Measurements from ENCODE around the gene FSTL4. TPM values are rescaled to one million over a fixed set of nuclear protein-coding genes. Genes with fewer than 3 reads are reported as not detected.

The FSTL4 gene
- total RNA-seq, 4 donors from 2014 or later = 5.1 to 8.3 (median 6.0) TPM

DNA sequence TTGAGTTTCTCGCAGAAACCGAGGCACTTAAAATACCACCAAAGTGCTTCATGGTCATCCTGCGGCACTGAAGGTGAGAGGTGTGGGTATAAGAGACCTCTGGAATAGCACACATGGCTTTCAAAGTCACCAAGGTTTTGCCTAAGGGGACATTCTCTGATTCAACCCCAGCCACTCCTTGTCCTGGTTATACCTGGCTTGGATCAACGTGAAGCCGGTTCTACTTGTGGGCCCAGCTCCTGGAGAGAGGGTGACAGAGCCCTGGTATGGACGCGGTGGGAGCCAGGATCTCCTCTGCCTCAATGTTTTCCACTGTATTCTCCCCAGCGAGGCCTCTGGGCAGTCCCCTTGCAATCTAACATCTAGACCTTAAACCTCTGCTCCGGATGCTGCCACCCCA lies 132.0 kb downstream of the FSTL4 start:
- TF ChIP-seq, protein P1, sequence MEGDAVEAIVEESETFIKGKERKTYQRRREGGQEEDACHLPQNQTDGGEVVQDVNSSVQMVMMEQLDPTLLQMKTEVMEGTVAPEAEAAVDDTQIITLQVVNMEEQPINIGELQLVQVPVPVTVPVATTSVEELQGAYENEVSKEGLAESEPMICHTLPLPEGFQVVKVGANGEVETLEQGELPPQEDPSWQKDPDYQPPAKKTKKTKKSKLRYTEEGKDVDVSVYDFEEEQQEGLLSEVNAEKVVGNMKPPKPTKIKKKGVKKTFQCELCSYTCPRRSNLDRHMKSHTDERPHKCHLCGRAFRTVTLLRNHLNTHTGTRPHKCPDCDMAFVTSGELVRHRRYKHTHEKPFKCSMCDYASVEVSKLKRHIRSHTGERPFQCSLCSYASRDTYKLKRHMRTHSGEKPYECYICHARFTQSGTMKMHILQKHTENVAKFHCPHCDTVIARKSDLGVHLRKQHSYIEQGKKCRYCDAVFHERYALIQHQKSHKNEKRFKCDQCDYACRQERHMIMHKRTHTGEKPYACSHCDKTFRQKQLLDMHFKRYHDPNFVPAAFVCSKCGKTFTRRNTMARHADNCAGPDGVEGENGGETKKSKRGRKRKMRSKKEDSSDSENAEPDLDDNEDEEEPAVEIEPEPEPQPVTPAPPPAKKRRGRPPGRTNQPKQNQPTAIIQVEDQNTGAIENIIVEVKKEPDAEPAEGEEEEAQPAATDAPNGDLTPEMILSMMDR (IDR thresholded peaks at IDR 0.05) = no peak
- TF ChIP-seq POLR2A (IDR thresholded peaks at IDR 0.05) = no peak
- WGBS, 2 donors = 61 to 79% methylated on average over 9 of the region's 9 CpGs
- no peak overlapping the region for H3K4me3 ChIP-seq (ENCODE audit: low read depth, poor library complexity, severe bottlenecking)
- peak in 1 of 2 donors; percentile 66 for DNase-seq (ENCODE audit: low spot score in 2 of 2)
- intact Hi-C loops (cut with DNase I; ENCODE audit: low total_unique reads) = no loop called here

DNA sequence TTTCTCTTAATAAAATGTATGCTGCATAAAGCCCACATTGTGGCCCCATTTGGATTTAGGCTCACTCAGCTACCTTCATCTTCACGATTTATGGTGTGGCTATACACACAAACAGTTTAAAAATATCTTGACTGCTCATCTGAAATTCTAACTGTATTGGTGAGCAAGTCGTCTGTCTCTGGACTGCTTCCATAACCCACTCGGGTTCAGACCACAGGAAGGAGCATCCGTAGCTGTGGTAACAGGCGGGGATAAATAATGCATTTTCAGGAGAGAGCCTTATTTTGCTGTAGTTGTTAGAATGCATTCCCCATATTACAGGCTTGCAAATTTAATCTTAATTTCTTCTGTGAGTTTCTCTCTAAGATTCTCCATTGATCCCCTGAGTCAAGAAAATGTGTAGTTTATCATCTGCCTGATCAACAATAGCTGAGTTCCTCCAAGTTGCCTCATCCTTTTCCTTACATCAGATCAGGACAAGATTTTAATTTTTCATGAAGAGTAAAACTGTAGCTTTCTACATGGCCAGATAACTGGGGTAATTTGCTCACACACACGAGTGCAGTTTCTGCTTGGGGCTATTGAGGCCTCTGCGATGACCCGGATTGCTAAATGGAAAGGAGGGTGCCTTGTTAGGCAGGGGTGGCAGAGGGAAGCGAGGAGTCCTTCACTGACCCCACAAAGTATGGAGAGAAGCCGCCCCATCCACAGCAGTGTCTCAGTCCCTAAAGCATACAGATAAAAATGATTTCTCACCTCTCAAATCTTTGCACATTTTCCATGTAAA lies 133.9 kb downstream of the FSTL4 start:
- no peak overlapping the region for H3K4me3 ChIP-seq (ENCODE audit: low read depth, poor library complexity, severe bottlenecking)
- no peak for TF ChIP-seq POLR2A (IDR thresholded peaks at IDR 0.05)
- TF ChIP-seq, protein P1 (IDR thresholded peaks at IDR 0.05) = no peak
- WGBS, 2 donors = 71 to 76% methylated on average over 10 of the region's 10 CpGs
- intact Hi-C loops (cut with DNase I; ENCODE audit: low total_unique reads) = no loop called here
- DNase-seq (ENCODE audit: low spot score in 2 of 2) = peak in 1 of 2 donors; percentile 56

DNA sequence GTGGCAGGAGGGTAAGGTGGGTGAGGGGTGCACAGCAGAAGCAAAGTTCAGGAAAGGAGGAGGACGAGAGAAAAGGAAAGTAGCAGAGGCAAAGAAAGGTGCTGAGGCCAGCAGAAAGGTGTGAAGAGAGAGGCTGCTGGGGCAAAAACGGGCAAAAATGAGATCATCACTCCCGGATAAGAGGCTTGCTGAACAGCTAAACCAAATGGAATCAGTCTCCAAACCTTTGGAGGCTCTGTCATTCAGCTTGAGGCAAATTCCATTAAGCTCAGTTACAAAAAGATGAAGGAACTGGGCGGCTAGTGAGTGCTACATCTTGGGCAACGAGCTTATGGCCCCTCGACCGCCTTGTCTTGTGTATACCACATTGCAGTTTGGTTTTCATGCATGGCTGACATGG lies 136.4 kb downstream of the FSTL4 start:
- no peak overlapping the region for H3K4me3 ChIP-seq (ENCODE audit: low read depth, poor library complexity, severe bottlenecking)
- 79 to 81% methylated on average over 7 of the region's 7 CpGs for WGBS, 2 donors
- peak in 1 of 2 donors; percentile 45 for DNase-seq (ENCODE audit: low spot score in 2 of 2)
- TF ChIP-seq, protein P1 (IDR thresholded peaks at IDR 0.05) = no peak
- no peak for TF ChIP-seq POLR2A (IDR thresholded peaks at IDR 0.05)
- intact Hi-C loops (cut with DNase I; ENCODE audit: low total_unique reads) = no loop called here

DNA sequence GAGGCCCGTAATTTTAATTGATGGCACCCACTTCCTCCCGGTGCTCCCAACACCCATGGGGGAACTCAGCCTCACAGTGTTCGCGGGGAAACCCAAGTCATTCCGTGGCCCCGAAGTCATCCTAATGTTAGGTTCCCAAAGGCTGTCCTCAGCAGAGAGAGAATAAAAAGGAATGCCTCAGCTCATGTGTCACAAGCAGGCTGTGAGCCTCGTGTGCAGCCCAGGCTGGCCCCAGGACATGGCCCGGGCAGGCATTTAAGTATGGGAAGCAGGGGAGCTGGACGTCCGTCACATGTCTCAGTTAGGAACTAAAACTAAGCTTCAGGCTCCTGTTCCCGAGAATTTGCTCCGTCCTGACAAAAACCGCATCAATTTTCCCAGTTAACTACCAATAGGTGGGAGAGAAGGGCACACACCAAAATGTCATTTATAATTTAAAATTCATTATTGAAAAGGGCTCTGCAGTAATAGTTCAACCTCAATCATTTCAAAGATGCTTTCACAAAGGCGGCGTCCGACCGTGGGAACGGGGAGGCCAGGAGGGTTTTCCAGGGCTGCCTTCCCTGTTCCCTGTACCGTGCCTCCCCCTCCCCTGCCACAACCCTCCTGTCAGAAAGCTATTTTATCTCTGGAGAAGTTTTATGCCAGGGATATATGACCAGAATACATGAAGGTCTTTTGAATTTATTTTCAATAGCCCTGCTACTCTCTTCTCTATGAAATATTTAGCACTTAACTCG lies 137.3 kb downstream of the FSTL4 start:
- intact Hi-C loops (cut with DNase I; ENCODE audit: low total_unique reads) = no loop called here
- peak in 1 of 2 donors; percentile 73 for DNase-seq (ENCODE audit: low spot score in 2 of 2)
- no peak overlapping the region for H3K4me3 ChIP-seq (ENCODE audit: low read depth, poor library complexity, severe bottlenecking)
- WGBS, 2 donors = 70 to 73% methylated on average over 20 of the region's 20 CpGs
- TF ChIP-seq POLR2A (IDR thresholded peaks at IDR 0.05) = no peak
- TF ChIP-seq, protein P1 (IDR thresholded peaks at IDR 0.05) = no peak

DNA sequence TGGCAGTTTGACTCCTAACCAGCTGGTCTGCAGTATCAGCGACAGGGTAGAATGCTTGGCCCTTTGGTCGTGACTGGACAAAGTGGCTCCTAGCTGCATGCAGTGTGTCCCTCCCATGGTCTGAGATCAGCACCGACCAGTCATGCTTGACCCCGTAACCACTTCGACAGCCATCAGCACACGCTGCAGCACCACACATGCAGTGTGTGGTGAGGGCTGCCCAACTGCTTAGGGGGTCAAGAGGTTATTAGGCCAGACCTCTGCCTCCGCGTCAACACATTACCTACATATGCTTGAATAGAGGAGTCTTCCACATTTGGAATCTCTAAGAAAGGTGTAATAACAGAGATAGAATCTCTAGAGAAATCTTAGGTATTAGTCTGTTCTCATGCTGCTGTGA lies 139.1 kb downstream of the FSTL4 start:
- peak in 1 of 2 donors; percentile 21 for DNase-seq (ENCODE audit: low spot score in 2 of 2)
- WGBS, 2 donors = 75 to 79% methylated on average over 7 of the region's 8 CpGs
- H3K4me3 ChIP-seq (ENCODE audit: low read depth, poor library complexity, severe bottlenecking) = no peak overlapping the region
- intact Hi-C loops (cut with DNase I; ENCODE audit: low total_unique reads) = no loop called here
- TF ChIP-seq, protein P1 (IDR thresholded peaks at IDR 0.05) = no peak
- TF ChIP-seq POLR2A (IDR thresholded peaks at IDR 0.05) = no peak

Measured in lower leg skin (tissue), 4 donors.